NK-92 (cell line): ENCODE data around the gene SYNJ2.

ENCODE experiments used
- DNase-seq: peaks from one replicate; lab custom pipeline; 2025; ENCODE audit not compliant: unreplicated experiment; lab: John Stamatoyannopoulos, UW

The SYNJ2 gene

GRCh38 chr6:158010591-158011477 lies 29.2 kb downstream of the SYNJ2 start:
- DNase-seq: no peak

- DNase-seq: no peak
These were observed 29.8 kb downstream of the SYNJ2 start for GRCh38 chr6:158011478-158011920.

- no peak for DNase-seq
These were observed 30.4 kb downstream of the SYNJ2 start for GRCh38 chr6:158011980-158012566.

- no peak for DNase-seq
These were observed 32.3 kb downstream of the SYNJ2 start for GRCh38 chr6:158013904-158014504.

GRCh38 chr6:158014505-158015187 lies 33.0 kb downstream of the SYNJ2 start:
- no peak for DNase-seq

- DNase-seq: no peak
These were observed 33.5 kb downstream of the SYNJ2 start for GRCh38 chr6:158015188-158015506.

GRCh38 chr6:158016571-158017383 lies 35.1 kb downstream of the SYNJ2 start:
- DNase-seq: no peak

- no peak for DNase-seq
These were observed 36.0 kb downstream of the SYNJ2 start for GRCh38 chr6:158017621-158018040.

- DNase-seq: no peak
These were observed 36.5 kb downstream of the SYNJ2 start for GRCh38 chr6:158018041-158018771.

- DNase-seq: no peak
These were observed 37.2 kb downstream of the SYNJ2 start for GRCh38 chr6:158018851-158019361.

GRCh38 chr6:158019416-158019815 lies 37.8 kb downstream of the SYNJ2 start:
- DNase-seq: no peak

- no peak for DNase-seq
These were observed 38.6 kb downstream of the SYNJ2 start for GRCh38 chr6:158020272-158020711.

- DNase-seq: no peak
These were observed 39.1 kb downstream of the SYNJ2 start for GRCh38 chr6:158020811-158021210.

GRCh38 chr6:158021376-158021775 lies 39.7 kb downstream of the SYNJ2 start:
- DNase-seq: no peak

GRCh38 chr6:158021814-158022748 lies 40.4 kb downstream of the SYNJ2 start:
- no peak for DNase-seq

- no peak for DNase-seq
These were observed 41.3 kb downstream of the SYNJ2 start for GRCh38 chr6:158022749-158023596.

GRCh38 chr6:158023597-158023939 lies 41.9 kb downstream of the SYNJ2 start:
- no peak for DNase-seq
